Lower leg skin (tissue), 4 donors: ENCODE data around the gene PRODH. TPM values are rescaled to one million over a fixed set of nuclear protein-coding genes. Genes with fewer than 3 reads are reported as not detected.

Experiments
- DNase-seq, 2 donors: peaks; one replicate each; pipeline ENCODE4 v3.0.0-alpha.2; 2019; ENCODE audit warnings: low spot score in 2 of 2
- H3K4me3 ChIP-seq: fragments of 200-600 bp; sonication (generic); 2 replicates; pipeline ENCODE4 v1.5.1; 2017; ENCODE audit warnings: mild to moderate bottlenecking, low read depth; ENCODE audit not compliant: poor library complexity, severe bottlenecking
- CTCF ChIP-seq, 3 donors: fragments of 450-650 bp; IDR thresholded peaks; one replicate each; pipeline ENCODE4 v1.5.1; 2016; ENCODE audit warnings: antibody characterized with exemption in 3 of 3, mild to moderate bottlenecking in 3 of 3, moderate library complexity in 2 of 3
- POLR2A ChIP-seq, 2 donors: fragments of 450-650 bp; IDR thresholded peaks; one replicate each; pipeline ENCODE4 v1.6.1; 2016 to 2017; ENCODE audit warnings: antibody characterized with exemption in 2 of 2, mild to moderate bottlenecking in 1 of 2, moderate library complexity in 1 of 2
- WGBS, 2 donors: methylation state at CpG; one replicate each; pipeline ENCODE4 v1.1.5; 2018; 5-methylcytosine and 5-hydroxymethylcytosine counted together
- intact Hi-C: fragments of 100-400 bp; cut with DNase I; formaldehyde crosslinking; loops from one replicate; pipeline ENCODE4 v1.15.0; 2023; ENCODE audit warnings: low total_unique reads
- total RNA-seq, 4 donors: library from RNA; depleted of rRNA; stranded (reverse); fragments of >200 nt; gene quantifications; one replicate each; pipeline ENCODE4 v1.1.0, GENCODE V29; 2016

The PRODH gene
- 100 to 1,000 TPM in 1 of 4 donors, 10 to 100 TPM in 3; 22.6 to 109 (median 37.2) TPM for total RNA-seq

- TF ChIP-seq POLR2A (IDR thresholded peaks at IDR 0.05) (no peak), CTCF (IDR thresholded peaks at IDR 0.05) (no peak)
- H3K4me3 ChIP-seq: no peak within 1 kb of the TSS
- DNase-seq: no peak
- intact Hi-C loops: no loop called here
- WGBS, 2 donors: no CpG with 5 or more reads among the region's 67 CpGs
Observed at GRCh38 chr22:18935889-18936529, at the start of gene PRODH. Gene PRODH (minus strand): TSS chr22:18936293. CDS start chr22:18936287, 6 bp downstream.

- 91 to 92% methylated on average over 17 to 21 of the region's 21 CpGs for WGBS, 2 donors
Observed at GRCh38 chr22:18985780-18986179, 49.7 kb upstream of the PRODH start.

GRCh38 chr22:18984564-18984963 is 48.5 kb upstream of the PRODH start:
- TF ChIP-seq CTCF (IDR thresholded peaks at IDR 0.05): no peak
- no peak overlapping the region for H3K4me3 ChIP-seq
- 88% methylated on average over 10 of the region's 10 CpGs for WGBS, 2 donors
- intact Hi-C loops: no loop called here
- DNase-seq: peak in 1 of 2 donors; percentile 70

More at GRCh38 chr22:18985780-18986179, 49.7 kb upstream of the PRODH start:
- no peak overlapping the region for H3K4me3 ChIP-seq
- DNase-seq: peak in 1 of 2 donors; percentile 83
- TF ChIP-seq CTCF (IDR thresholded peaks at IDR 0.05) (no peak), POLR2A (IDR thresholded peaks at IDR 0.05) (no peak)
- intact Hi-C loops: no loop called here

- WGBS, 2 donors: 80 to 81% methylated on average over 6 to 8 of the region's 9 CpGs
- peak in 1 of 2 donors; percentile 28 for DNase-seq
- TF ChIP-seq POLR2A (IDR thresholded peaks at IDR 0.05): no peak
- no peak for TF ChIP-seq CTCF (IDR thresholded peaks at IDR 0.05)
- no peak overlapping the region for H3K4me3 ChIP-seq
- intact Hi-C loops: no loop called here
Observed at GRCh38 chr22:18983120-18983651, 47.1 kb upstream of the PRODH start.

- H3K4me3 ChIP-seq: no peak overlapping the region
- TF ChIP-seq CTCF (IDR thresholded peaks at IDR 0.05): no peak
- no peak for TF ChIP-seq POLR2A (IDR thresholded peaks at IDR 0.05)
- intact Hi-C loops: no loop called here
- DNase-seq: no peak
Observed at GRCh38 chr22:18980829-18981228, 44.7 kb upstream of the PRODH start.

GRCh38 chr22:18979957-18980356 is 43.9 kb upstream of the PRODH start:
- TF ChIP-seq CTCF (IDR thresholded peaks at IDR 0.05): no peak
- no peak for TF ChIP-seq POLR2A (IDR thresholded peaks at IDR 0.05)
- WGBS, 2 donors: 56 to 100% methylated on average over 1 of the region's 1 CpG
- H3K4me3 ChIP-seq: no peak overlapping the region
- intact Hi-C loops: no loop called here
- DNase-seq: no peak
